Mucosa of stomach (tissue), 1 donor: ENCODE measurements around the gene SYNPO2.
"Not testable (repeated sequence)": the region's sequence is repeated elsewhere in the genome, so short reads cannot be mapped to it uniquely, and the experiment has no call there.

Experiments used
- H3K27me3 ChIP-seq: one replicate; pipeline ENCODE4 v1.7.0; 2013; ENCODE audit warnings: mild to moderate bottlenecking, low read length; ENCODE audit not compliant: control insufficient read depth, insufficient read depth
- H3K36me3 ChIP-seq: one replicate; pipeline ENCODE4 v1.7.0; 2013; ENCODE audit warnings: low read length; ENCODE audit not compliant: control insufficient read depth, insufficient read depth
- H3K4me1 ChIP-seq: one replicate; pipeline ENCODE4 v1.7.0; 2013; ENCODE audit warnings: mild to moderate bottlenecking, low read length; ENCODE audit not compliant: control insufficient read depth, insufficient read depth
- H3K4me3 ChIP-seq: one replicate; pipeline ENCODE4 v1.7.0; 2013; ENCODE audit warnings: low read length
- H3K9ac ChIP-seq: one replicate; pipeline ENCODE4 v1.7.0; 2013; ENCODE audit warnings: mild to moderate bottlenecking, low read length, moderate library complexity
- H3K9me3 ChIP-seq: one replicate; pipeline ENCODE4 v1.7.0; 2013; ENCODE audit warnings: mild to moderate bottlenecking, low read length, moderate library complexity; ENCODE audit not compliant: control insufficient read depth
- donor health status: Pancreatic carcinoma.

SYNPO2 gene

DNA sequence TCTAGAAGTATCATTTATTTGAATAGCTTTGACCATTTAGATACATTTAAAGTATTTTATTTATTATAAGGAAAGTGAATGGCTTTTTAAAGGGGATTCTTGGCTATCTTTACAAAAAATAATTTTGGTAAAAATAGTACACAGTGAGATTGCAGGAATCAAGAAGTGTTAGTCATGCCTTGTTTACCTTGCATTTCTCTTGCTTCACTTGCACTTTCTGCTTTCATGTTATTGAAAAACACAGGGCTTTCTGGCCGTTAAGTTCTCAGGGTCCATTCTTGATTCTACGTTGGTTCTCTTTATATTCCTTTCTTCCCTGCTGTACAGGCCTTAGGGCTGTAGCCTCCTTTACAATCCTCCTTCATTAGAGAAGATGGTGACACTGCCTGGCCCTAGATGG lies 30.9 kb upstream of the SYNPO2 start:
- H3K27me3 ChIP-seq = no peaks in the 10 kb centered on the region
- no peaks in the 10 kb centered on the region for H3K9me3 ChIP-seq
- H3K9ac ChIP-seq = no peak overlapping the region
- H3K4me1 ChIP-seq = no peaks in the 10 kb centered on the region
- H3K4me3 ChIP-seq = no peak overlapping the region
- H3K36me3 ChIP-seq = no peaks in the 10 kb centered on the region

DNA sequence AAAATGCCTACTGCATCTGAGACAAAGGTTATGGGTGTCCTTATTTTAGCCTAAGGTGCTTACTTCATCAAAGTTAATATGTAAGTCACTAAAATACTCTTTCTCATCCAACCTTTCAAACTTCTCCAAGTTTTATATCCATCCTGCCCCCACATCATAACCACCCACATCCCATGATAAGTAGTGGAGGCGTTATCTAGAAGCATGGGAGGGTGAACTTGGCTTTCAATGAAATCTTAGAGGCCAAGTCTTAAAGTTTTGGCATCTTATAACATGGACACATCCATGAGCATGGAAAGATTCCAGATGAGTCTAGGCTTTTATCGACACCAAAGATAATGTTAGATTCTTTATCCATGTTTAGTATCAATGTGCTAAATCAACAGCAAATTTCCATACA lies 29.9 kb upstream of the SYNPO2 start:
- Histone ChIP-seq H3K4me3 (no peak overlapping the region), H3K9me3 (no peaks in the 10 kb centered on the region), H3K4me1 (no peaks in the 10 kb centered on the region)

GRCh38 chr4:118865091-118865708 lies 23.5 kb upstream of the SYNPO2 start:
- Histone ChIP-seq H3K9ac (no peak overlapping the region), H3K4me3 (no peak overlapping the region), H3K4me1 (no peaks in the 10 kb centered on the region), H3K9me3 (no peaks in the 10 kb centered on the region), H3K27me3 (no peaks in the 10 kb centered on the region), H3K36me3 (no peaks in the 10 kb centered on the region)

More for the DNA sequence above, 29.9 kb upstream of the SYNPO2 start:
- Histone ChIP-seq H3K36me3 (no peaks in the 10 kb centered on the region), H3K9ac (no peak overlapping the region), H3K27me3 (no peaks in the 10 kb centered on the region)

GRCh38 chr4:118866442-118866841 lies 22.2 kb upstream of the SYNPO2 start:
- Histone ChIP-seq H3K36me3 (no peaks in the 10 kb centered on the region), H3K27me3 (no peaks in the 10 kb centered on the region), H3K9ac (no peak overlapping the region), H3K4me1 (no peaks in the 10 kb centered on the region), H3K4me3 (no peak overlapping the region), H3K9me3 (no peaks in the 10 kb centered on the region)

GRCh38 chr4:118867311-118868067 lies 21.2 kb upstream of the SYNPO2 start:
- Histone ChIP-seq H3K36me3 (no peaks in the 10 kb centered on the region), H3K9ac (no peak overlapping the region), H3K9me3 (no peaks in the 10 kb centered on the region), H3K4me3 (no peak overlapping the region), H3K27me3 (no peaks in the 10 kb centered on the region), H3K4me1 (no peaks in the 10 kb centered on the region)

- Histone ChIP-seq H3K4me1 (no peaks in the 10 kb centered on the region), H3K27me3 (no peaks in the 10 kb centered on the region), H3K36me3 (no peaks in the 10 kb centered on the region), H3K4me3 (no peak overlapping the region), H3K9me3 (no peaks in the 10 kb centered on the region), H3K9ac (no peak overlapping the region)
Measured at GRCh38 chr4:118869808-118870342, 18.8 kb upstream of the SYNPO2 start.

GRCh38 chr4:118872181-118872580 lies 16.5 kb upstream of the SYNPO2 start:
- Histone ChIP-seq H3K27me3 (no peaks in the 10 kb centered on the region), H3K9ac (no peak overlapping the region), H3K36me3 (no peaks in the 10 kb centered on the region), H3K4me1 (no peaks in the 10 kb centered on the region), H3K9me3 (no peaks in the 10 kb centered on the region), H3K4me3 (no peak overlapping the region)

GRCh38 chr4:118877797-118878196 lies 10.9 kb upstream of the SYNPO2 start:
- H3K4me3 ChIP-seq = no peak overlapping the region
- no peaks in the 10 kb centered on the region for H3K27me3 ChIP-seq
- H3K9ac ChIP-seq = no peak overlapping the region
- no peaks in the 10 kb centered on the region for H3K4me1 ChIP-seq
- no peaks in the 10 kb centered on the region for H3K9me3 ChIP-seq
- no peaks in the 10 kb centered on the region for H3K36me3 ChIP-seq

DNA sequence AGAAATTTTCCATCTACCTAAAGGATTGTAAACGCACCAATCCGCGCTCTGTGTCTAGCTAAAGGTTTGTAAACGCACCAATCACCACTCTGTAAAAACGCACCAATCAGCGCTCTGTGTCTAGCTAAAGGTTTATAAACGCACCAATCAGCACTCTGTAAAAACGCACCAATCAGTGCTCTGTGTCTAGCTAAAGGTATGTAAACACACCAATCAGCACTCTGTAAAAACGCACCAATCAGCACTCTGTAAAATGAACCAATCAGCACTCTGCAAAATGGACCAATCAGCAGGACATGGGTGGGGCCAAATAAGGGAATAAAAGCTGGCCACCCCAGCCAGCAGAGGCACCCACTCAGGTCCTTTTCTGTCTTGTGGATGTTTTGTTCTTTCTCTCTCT lies 10.1 kb upstream of the SYNPO2 start:
- H3K27me3 ChIP-seq, H3K36me3 ChIP-seq, H3K4me1 ChIP-seq, H3K9me3 ChIP-seq, H3K9ac ChIP-seq, H3K4me3 ChIP-seq: not testable (repeated sequence)

GRCh38 chr4:118879409-118879808 lies 9.2 kb upstream of the SYNPO2 start:
- no peak overlapping the region for H3K4me3 ChIP-seq
- H3K4me1 ChIP-seq = no peaks in the 10 kb centered on the region
- no peaks in the 10 kb centered on the region for H3K9me3 ChIP-seq
- H3K9ac ChIP-seq = no peak overlapping the region
- H3K27me3 ChIP-seq = no peaks in the 10 kb centered on the region
- H3K36me3 ChIP-seq = no peaks in the 10 kb centered on the region

DNA sequence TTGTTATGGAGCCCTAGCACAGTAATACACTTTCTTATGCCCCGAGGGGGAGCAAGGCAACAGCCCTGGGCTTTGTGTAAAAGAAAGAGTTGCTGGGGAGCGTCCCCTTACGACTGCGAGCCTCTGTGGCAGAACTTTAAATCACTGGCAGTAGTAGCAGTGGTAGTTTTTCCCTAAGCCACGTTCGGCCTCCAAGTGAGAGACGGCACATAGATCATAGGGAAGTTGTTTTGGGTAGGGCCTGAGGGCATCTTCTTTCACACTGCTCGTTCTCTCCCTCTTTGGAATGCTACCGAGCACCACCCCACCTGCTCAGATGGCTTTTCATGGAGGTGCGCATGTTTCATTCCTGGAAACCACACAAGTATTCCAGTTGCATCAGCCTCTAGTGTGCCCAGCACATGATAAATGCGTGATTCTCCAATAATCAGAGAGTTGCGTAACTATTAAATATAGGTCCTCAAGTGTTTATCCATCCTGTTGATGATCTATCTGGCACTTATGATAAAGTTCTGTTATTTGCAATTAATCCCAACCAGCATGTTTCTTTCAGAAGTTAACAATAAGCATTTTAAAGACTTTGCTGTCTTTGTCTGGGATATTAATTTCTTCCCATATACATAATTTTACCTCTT lies 7.0 kb upstream of the SYNPO2 start:
- H3K4me3 ChIP-seq = no peak overlapping the region
- H3K4me1 ChIP-seq = no peaks in the 10 kb centered on the region
- no peaks in the 10 kb centered on the region for H3K36me3 ChIP-seq
- no peak overlapping the region for H3K9ac ChIP-seq
- H3K27me3 ChIP-seq = no peaks in the 10 kb centered on the region
- H3K9me3 ChIP-seq = no peaks in the 10 kb centered on the region

- Histone ChIP-seq H3K27me3 (peaks cover 9% of the 10 kb centered on the region), H3K9ac (no peak overlapping the region), H3K9me3 (no peaks in the 10 kb centered on the region), H3K4me1 (no peaks in the 10 kb centered on the region), H3K4me3 (no peak overlapping the region), H3K36me3 (no peaks in the 10 kb centered on the region)
Measured at GRCh38 chr4:118883861-118884260, 4.8 kb upstream of the SYNPO2 start.
